GM19351 (cell line): ENCODE results near the gene DOCK9.
"Not testable (repeated sequence)": the region's sequence is repeated elsewhere in the genome, so short reads cannot be mapped to it uniquely, and the experiment has no call there.

Experiments used
- ATAC-seq: cut with Tn5 transposase; IDR thresholded peaks from one replicate; pipeline ENCODE4 v1.9.1; 2021; ENCODE audit warnings: mild to moderate bottlenecking, moderate library complexity; ENCODE audit not compliant: unreplicated experiment

The DOCK9 gene

DNA sequence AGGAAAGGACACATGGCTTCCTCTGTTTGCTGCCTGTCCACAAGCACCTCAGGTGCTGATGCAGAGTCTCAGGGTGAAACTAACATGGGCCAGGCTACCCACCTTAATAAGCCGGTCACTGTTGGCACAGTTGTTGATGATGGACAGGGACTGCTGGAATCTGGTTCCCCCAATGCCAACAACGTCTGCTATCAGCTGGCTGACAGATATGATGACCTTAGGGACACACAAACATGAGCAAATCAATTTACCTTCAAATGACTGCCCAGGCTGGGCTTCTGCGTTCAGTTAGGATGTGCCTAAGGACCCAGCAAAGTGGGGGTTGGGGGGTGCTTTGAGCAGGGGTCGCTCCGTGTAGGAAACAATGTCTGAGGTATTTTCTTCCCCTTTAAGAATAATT, 148.3 kb downstream of the DOCK9 start:
- no peak for ATAC-seq

DNA sequence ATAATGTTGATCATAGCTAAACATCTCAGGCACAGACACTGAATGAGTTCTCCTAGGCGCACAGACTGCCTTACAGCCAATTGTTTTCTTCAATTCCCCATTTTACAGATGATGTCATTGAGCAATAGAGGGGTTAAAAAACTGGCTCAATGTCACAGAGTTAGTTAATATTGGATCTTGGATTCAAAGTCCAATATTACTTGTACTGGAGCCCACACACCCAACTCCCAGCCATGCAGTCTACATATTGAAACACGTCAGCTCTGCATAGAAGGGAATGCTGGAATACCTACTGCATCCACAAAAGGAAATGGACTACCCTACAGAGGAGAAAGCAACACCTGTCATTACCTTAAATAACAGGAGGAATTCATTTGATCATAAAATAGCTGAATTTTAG, 149.2 kb downstream of the DOCK9 start:
- no peak for ATAC-seq

DNA sequence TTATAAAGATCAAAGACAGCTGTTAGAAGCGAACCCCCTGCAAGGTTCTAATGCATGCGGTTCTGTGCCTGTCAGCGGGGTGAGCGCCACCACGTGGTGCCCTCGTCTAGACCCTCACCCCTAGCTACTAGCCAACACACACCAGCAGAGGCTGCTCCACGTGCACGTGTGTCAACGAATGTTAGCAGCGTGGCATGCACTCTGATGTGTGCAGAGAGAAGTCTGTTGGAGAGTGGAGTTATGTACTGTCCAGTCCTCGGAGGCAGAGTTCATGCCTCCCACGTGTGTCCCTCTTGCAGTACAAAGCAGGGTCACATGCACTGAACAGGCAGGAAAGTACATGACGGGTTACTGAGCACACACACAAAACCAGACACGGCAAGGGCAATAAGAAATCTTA, 150.4 kb downstream of the DOCK9 start:
- no peak for ATAC-seq

DNA sequence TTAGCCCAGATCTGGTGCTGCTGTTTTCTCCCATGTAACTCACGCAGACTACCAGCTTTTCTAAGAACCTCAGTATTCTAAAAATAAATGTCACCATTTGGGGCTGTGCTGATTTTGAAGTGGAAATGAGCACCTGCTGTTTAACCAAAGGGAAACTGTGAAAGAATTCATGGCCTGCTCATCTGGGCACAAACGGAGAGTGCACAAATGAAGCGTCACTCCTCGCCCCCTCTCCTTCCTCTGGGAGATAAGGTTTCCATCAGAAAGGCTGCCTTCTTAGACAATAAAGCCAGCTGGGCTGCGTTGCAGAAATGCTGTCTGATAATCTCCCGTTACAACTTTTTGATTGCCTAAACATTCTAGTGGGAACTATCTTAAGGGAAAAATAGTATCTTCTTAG, 151.7 kb downstream of the DOCK9 start:
- ATAC-seq: no peak

DNA sequence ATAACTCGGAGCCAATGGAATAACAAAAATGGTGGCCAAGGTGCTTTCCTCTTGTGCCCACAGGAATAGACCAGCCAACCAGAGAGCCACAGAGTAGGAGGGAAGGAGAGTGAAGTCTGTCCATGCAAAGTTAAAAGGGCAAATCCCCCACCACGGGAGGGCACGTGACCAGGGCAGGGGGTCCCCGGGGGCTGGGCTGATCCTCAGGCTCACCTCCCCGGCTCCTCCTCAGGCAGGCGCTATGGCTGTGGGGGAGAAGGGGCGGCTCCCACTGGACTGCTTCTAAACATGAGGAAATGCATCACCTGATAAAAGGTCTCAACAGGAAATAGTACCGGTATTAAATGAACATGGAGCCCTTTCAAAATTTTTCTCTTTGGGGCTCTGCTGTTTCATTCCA, 152.2 kb downstream of the DOCK9 start:
- no peak for ATAC-seq

DNA sequence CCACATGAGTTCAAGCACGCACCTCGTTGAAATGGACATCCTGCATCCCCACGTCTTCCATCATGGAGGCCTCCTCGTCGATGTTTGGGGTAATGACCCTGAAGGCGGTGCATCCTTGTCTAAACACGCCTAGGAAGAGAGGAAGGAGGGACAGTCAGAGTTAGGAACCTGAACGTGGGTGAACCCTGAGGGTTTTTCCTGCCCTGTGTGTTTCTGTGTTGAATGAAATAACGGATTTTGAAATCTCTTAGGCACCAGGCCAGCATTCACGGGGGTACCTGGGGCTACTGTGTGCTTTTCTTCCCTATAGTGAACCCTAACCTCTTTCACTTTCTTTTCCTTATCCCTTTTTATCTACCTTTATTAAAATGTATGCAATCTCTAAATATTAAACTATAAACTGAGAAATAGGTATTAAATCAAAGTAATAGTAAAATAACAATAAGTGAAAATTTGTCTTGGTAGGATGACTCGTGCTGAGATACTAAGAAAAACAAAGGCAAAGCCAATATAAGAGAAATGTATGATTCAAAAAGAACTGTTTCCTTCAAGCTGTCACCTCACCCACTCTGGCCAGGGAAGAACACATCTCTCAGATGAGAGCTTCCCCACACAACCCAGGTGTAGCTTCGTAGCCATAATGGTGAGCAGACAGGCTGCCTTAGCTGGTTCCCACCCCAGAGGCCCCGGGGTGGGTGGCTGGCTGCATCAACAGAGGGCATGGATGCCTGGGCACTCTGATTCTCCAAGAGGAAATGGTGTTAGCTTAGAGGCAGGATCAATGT, 153.3 kb downstream of the DOCK9 start:
- no peak for ATAC-seq

DNA sequence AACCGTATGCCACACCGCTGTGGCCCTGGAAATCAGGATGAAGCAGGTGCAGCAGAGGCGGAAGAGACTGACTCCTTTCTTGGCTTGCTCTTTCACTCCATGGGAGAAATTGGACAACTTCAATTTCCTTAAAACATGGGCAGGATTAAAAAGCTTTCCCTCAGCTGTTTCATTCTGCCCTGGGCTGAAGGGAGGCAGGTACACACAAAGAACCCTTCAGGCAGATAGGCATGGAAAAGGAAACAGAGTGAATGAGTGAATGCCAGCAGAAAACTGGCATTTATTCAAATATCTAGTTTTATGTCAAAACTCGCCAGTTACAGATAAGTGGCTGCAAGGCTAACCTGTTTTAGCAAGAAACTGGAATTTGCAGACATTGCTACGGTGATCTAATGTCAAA, 154.4 kb downstream of the DOCK9 start:
- ATAC-seq: no peak

DNA sequence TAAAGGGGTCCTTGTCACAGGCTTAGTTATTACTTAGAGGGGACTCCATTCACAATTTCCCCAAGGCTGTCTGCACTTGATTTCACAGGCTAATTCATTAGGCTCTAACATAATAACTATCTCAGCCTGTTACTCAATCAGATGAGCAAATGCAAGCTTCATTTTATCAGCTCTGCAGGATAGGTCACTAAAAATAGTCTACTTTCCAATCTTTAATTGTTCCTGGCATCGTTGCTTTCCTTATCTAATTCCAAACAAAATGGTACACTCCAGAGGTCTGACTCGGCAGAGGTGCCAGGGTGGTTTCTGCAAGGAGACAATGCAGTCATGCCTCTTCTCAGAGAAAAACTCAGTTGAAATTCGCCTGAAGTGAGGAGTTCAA, 155.6 kb downstream of the DOCK9 start:
- no peak for ATAC-seq

DNA sequence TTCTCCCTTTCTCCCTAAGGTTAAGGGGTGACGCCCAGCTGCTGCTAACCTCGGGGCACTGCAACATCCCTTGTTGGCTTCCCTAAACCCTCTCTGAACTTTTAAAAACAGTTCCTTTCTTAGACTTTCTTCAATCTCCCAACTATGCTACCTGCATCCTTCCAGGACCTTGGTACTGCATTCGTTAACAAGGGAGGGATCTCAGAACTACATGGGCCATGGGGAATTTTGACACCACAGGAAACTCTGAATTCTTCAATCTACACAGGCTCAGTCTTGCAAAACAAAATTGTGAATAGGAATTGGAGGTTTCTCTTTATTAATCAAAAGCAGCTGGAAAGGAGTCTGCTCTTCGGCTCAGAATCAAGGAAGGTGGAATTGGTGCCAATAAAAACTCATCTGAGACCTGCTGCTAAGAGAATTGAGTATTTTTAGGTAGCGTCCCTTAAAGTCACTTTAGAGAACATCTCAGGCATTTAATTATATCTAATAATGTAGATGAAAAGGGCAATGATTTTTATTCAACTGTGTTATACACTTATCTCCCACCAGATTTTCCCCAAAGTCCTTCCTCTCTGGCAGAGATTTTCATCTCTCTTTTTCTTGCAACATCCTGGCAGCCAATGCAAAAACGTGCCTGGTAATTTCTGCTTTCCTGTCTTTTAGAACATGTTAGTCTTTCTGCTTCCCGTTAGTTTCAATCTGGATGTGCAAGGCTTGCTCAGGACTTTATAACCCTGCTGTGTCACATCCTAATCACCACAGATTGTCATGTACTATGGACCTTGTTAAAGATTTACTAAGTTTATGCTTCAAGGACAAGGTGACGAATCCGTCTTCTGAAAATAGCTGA, 156.3 kb downstream of the DOCK9 start:
- ATAC-seq: no peak

DNA sequence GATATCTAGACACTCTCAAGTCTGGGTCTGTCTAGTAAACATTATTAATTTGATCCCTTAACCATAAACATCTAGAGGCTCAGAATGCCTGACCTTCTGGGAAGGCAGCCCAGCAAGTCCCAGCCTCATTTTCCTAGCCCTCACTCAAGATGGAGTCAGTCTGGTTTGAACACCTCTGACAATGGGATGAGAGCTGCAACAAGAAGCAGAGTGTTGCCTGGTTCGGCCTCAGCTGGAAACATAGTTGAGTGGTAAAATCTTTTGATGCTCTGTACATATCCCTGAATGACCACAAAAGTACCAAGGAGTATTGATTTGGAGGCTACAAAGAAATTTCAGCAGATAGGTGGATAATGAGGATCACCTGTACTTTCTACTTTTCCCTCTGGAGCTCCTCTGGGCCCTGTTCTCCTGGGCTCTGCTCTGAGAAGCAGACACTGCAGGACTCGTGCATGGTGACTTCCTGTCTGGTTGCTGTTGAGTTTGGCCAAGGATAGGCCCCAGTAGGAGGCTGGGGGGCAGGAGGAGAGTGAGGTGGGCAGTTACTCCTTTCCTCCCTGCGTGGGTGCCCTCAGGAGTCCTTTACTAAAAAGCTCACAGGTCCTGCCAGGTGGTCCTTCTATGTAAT, 157.0 kb downstream of the DOCK9 start:
- ATAC-seq: no peak

DNA sequence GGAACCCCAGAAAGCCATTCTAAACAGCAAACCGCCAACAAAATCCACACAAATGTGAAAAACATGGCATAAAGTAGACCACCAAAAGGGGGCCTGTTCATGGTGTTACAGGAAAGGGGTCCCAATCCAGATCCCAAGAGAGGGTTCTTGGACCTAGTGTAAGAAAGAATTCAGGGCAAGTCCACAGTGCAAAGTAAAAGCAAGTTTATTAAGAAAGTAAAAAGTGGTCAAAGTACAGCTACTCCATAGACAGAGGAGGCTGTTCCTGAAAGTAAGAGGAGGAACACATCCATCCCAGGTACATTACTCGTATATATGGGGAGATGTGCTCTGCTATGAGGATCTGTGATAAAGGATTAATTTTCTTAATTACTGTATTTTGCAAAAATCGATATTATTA, 157.6 kb downstream of the DOCK9 start:
- no peak for ATAC-seq

DNA sequence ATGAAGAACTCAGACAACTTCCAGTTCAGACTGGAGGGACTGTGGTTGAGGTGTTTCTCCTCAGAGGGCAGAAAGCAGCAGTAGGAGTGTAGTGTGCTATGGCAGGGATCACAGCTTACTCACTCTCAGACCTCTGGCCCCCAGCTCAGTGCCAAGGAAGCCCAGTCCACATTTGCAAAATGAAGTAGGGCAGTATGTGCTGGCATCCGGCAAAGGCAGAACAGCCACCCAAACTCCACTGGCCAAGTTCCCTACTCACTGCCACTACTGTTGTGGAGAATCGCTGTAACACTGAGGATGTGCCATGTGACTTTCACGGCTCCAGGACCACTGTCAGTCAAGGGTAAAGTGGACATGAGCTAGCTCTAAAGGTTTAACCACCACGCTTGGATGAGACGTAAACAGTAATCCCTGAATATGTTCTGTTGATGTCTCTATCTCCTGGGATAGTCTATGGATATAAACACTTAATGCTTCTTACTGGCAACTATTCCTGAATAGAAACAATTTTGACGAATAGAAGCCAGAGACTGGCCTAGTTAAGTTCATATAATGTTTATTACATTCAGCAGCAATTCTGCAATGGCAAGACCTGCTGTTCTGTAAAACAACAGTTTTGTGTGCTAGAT, 158.4 kb downstream of the DOCK9 start:
- no peak for ATAC-seq

DNA sequence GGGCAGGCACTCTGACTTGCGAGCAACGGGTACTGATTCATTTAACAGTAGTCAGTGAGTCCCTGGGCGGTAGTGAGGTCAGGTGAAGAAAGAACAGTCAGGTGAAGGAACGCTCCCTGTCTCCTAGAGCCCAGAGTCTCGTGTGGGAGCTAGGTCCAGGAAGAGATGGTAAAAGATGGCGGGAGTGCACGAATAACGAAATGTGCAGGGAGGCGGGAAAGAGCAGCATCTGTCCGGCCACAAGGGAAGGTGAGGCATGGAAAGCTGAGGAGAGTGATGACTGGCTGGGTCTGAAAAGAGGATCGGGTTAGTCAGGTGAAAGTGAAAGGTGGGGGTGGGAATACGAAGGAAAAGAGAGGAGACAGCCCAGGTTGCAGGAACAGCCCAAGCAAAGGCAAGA, 161.5 kb downstream of the DOCK9 start:
- ATAC-seq: no peak

DNA sequence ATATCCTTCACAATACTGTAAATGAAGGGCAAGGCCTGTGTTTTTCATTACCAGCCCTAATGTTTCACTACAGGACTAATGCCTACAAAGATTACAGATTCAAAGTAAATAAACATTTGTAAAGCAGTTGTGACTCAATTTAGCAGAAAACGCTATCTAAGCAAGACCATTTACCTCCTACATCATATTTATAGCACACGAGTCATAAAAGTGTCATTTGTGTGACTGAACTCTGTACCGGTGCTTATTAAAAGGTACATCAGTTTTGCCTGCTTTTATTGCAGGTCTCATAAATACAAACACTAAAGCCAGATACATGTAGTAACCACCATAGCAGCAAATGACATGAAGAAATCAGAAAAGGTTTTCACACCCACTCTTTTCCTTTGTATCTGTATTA, 163.9 kb downstream of the DOCK9 start:
- ATAC-seq: no peak

DNA sequence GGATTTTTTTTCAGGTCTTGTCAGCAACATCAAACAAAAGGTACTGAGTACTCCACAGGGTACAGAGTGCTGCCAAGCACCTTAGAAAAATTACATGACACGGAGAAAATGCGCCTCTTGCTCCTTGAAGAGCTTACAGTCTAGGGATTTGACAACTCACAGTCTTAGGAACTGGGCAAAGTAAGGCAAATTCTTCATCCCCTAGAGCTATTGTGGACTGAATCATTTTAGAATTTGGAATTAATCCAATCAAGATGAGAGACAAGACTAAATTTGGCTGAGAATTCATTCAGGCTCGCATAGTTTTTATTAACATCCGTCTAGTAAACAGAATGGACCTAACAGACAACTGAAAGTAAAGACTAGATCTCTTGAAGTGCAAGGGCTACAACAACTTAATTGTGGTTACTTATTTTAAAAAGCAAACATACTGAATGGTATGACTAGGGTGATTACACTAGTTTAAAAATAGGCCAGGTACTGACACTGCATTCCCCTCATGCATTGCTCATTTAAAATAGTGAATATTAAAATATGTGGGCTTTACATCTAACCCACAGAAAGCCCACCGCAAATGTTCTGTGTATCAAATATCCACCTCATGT, 165.6 kb downstream of the DOCK9 start:
- not testable (repeated sequence) for ATAC-seq

DNA sequence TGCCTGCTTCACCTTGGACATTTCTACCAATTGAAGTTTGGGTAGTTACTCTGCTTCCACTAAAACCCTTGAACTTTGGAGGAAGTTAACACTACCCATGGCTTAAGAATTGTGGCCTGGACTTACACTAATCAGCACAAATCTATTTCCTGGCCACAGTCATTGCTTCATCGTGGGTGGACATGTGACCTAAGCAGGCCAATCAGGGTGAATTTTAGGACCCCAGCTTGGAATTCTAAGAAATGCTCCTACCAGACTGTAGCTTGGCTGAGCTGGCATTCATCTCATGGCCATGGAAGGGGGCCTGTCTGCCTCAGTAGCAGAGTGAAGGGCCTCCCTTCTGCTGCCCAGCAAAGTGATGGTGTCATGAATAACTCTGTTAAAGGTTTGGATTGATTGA, 167.1 kb downstream of the DOCK9 start:
- ATAC-seq: no peak

DNA sequence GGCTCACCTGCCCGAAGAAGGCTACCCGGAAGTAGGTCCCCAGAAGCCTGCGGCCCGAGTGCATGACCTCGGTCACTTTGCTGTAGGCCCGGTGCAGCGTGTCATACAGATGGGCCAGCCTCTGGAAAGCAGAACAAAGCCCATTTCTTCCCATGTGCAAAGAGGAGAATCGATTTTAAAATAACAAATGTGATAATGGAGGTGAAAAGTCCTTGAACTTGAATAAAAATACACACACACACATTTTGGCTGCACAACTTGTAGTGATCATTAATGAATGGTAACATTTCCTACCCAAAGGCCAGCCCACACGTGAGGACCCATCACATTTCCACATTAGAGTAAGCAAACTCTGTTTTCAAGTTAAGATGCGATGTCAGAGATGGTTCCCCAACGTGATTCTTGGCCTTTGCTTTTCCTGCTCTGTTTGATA, 168.5 kb downstream of the DOCK9 start:
- no peak for ATAC-seq

DNA sequence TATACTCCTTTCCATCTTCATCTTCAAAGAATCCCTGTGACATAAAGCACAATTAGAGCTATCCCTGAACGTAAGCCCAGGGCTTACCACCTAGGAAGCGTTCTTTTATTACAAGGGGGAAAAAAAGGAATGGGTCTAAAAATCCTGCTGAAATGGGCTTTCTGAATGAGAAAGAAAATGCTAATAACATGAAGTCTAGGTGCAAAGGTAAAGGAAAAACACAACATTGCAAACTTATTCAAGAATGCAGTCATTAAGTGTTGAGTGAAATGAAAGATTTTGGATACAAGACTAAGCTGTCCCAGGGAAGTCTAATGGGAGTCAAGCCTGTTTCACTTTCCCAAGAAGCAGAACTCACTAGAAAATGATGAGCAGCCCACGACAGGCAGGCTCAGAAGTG, 170.1 kb downstream of the DOCK9 start:
- ATAC-seq: no peak

DNA sequence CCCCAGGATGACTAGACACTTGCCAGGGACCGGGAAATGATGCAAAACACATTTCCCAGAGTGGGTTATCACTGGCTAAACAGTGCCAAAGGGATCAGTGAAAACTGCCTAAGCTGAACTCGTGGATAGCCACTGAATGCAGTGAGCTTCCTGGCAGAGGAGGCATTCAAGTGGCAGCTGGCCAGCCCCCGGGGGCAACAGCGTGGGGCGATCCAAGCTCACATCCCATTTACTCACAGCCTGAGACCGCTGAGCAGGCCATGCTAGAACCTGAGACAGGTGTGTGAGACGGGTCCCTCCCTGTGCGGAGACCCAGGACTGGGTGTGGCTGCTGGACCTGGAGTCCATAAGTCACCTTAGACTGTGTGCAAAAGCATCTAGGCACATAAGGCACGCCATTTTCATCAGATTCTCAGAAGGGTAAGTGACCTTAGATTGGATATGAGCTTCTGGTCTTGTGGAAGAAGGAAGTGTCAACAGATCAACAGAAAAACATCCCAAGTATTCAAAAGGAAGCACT, 173.5 kb downstream of the DOCK9 start:
- no peak for ATAC-seq

DNA sequence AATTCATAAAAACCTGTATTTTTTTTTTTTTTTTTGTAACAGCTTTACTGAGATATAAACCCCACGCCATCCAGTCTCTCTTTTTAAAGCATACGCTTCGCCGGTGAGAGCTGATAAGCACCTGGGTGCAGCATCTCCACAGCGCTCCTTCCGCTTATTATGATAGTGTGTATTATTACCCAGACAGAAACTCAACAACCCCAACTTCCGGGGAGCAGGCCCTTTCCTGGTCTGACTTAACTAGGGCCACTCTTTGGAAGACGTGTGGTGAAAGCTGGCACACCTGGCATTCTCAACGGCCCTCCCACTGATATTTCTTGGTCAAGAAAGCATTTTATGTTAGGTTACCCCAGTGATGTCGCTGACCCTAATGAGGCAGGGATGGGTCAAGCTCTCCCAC, 173.9 kb downstream of the DOCK9 start:
- ATAC-seq: no peak

DNA sequence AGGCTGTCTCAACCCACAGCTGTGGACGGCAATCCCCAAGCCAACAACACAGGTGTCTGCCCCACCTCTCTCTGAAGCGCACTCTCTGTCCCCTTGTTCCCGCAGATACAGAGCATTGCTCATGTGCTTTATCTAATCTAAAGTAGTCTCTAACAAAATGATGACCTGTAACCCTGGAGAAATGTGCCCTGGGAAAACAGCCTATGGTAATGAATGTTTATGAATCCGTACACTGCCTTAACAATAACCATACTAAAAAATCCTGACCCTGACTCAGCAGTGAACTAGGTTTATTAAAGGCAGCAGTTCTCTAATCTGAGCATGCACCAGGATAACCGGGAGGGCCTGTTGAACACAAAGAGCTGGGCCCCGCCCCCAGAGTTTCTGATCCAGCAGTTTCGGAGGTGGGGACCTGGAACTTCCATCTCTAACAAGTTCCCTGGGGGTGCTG, 174.7 kb downstream of the DOCK9 start:
- no peak for ATAC-seq
